ENCODE data around the gene MAPK8IP2. TPM values are rescaled to one million over a fixed set of nuclear protein-coding genes. Genes with fewer than 3 reads are reported as not detected.
"Not testable (repeated sequence)": the region's sequence is repeated elsewhere in the genome, so short reads cannot be mapped to it uniquely, and the experiment has no call there.

Gene MAPK8IP2
- polyA plus RNA-seq, 1 donor = 0.70 TPM

DNA sequence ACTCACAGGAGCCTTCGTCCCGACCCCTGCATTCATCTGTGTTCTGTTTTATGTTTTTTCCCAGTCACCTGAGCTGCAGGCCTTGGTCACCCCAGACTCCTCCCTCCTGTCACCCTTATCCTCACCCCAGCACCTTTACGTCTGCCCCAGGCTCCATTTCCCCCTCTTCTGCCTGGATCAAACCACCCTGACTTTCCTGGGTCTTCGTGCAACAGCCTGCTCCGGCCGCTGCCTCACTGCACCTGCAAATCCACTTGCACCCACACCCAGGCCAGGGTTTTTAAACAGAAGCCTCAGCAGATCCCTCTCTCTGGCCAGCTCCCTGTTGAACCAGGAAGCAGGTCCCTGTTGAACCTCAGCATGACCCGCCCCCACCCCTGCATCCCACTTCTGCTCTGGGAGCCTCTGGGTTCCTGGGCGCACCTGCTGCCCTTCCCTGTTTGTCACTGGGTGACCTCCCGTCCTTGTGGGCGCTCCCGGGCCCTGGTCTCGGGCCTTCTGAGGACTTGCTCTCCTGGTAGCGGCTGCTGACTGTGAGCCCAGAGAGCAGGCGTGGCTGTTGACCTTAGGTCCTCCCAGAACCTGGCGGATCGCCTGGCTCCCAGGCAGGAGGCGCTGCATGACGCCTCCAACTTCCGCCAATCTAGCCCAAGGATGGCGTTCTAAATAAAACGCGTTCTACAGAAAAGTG lies 12.8 kb downstream of the MAPK8IP2 start:
- no peak for DNase-seq

DNA sequence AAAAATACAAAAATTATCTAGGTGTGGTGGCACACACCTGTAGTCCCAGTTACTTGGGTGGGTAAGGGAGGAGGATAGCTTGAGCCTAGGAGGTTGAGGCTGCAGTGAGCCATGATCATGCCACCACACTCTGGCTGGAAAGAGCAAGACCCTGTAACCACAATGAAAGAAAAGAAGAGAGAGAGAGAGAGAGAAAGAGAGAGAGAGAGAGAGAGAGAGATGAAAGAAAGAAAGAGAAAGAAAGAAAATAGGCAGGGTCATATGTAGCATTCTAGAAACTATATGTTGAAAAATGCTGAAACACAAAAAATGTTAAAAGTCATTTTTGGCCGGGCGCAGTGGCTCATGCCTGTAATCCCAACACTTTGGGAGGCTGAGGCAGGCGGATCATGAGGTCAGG lies 13.7 kb downstream of the MAPK8IP2 start:
- not testable (repeated sequence) for DNase-seq

DNA sequence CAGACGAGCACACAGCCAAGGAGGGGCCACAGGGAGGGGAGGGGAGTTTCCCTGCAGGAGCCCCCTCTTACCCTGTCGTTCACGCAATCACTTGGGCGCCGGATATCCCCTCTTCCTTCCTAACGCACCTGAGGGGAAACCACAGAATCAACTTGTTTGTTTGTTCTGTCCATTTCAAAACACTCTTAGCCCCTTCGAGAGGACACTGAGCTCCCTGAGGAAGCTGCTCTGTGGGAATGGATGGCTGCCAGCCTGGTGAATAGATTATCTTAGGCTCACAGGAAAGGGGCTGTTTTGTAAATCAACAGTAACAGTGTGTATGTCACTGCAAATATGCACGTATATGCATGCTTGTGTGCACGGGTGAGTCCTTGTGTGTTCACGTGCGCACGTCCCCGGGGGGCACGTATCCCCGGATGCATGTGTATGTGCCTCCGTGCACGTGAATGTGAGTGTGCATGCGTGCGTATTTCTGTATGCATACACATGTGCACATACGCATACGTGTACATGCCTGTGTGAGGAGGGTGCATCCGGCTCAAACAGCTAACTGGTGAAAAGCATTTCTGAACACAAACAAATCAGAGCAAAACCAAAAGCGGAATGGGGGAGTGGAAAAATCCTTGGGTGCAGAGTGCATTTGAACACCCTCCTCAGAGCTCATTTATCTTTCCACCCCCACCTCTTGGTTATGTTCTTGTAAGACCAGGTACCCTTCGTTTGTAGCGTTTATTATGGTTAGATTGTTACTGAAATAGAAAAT lies 20.2 kb downstream of the MAPK8IP2 start:
- DNase-seq = no peak

DNA sequence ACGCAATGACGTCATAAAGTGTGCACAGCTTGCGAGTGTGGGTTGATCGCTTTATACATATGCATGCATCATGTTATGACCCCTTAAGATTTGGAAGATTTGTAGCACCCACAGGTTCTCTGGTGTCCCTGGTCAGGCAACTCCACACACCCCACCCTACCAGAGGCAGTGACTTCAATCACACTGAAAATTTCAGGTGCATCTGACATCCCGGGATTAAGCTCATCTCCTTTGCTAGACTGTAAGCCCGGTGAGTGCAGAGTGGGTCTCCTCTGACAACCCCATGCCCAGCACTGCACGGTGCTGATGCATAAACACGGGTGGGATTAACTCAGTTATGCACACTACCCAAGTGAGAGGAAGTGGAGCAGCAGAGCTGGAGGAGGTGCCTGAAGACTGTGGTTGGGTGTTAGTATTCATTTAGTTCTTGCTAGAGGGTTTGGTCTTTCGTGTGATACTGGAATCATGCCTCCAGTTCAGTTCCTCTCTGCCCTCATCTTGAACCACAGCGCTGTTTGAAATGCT lies 20.8 kb downstream of the MAPK8IP2 start:
- no peak for DNase-seq

DNA sequence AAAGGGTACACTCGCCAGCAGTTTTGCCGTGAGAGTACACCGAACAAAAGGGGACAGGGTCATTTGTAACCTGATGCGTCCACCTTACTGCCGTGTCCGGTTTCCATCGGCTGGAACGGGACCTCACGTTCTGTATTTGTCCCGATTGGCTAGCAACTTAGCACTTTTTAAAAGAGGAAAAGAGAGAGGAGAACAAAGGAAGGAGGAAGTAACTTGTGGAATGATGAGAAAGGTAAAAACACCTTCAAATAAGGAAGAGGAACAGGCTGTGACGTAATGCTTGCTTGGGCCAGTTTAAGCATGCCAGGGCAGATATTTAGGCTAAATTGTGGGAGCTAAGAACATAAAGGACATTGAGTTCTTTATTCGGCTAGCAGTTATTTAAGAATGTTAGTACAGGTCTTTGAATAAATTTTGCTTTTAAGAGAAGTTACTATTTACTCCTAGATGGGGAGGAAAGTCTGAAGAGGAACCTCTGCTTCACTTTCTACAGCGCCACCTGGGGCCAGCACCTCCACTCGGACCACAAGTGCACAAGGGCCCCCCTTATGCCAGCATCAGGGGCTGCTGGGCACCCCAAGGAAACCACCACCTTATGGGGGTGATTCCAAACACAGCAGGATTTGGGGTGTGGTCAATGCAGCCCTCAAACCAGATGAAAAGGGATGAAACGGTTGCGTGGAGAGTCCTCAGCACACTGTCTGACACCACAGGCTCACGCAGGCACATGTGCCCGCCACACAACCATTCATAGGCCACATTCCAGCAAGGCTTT lies 21.5 kb downstream of the MAPK8IP2 start:
- DNase-seq = no peak

DNA sequence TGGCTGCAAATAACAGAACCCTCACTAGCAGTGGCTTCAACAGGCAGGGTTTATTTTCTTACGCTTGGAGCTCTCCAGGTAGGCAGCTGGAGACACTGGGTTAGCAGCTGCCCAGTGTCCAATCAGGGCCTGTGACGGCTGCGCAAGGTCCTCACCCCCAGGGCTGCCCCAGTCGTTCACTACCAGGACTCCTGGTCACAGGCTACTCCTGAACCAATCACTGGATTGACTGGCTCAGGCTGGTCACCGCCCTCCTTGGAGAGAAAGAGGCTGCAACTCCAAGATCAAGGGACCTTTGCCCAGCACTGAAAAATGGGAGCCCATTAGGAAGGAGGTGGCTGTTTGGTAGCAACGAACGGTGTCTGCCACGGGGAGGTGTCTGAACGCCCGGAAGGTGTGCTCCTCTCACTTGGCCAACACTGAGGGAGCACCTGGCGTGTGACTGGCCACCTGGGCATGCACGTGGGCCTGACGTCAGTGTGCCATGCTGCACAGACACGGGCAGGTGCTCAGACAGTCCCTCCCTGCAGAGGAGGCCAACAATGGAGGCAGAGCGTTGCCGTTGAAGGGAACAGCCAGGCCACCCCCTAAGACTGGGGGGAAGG lies 22.2 kb downstream of the MAPK8IP2 start:
- no peak for DNase-seq

DNA sequence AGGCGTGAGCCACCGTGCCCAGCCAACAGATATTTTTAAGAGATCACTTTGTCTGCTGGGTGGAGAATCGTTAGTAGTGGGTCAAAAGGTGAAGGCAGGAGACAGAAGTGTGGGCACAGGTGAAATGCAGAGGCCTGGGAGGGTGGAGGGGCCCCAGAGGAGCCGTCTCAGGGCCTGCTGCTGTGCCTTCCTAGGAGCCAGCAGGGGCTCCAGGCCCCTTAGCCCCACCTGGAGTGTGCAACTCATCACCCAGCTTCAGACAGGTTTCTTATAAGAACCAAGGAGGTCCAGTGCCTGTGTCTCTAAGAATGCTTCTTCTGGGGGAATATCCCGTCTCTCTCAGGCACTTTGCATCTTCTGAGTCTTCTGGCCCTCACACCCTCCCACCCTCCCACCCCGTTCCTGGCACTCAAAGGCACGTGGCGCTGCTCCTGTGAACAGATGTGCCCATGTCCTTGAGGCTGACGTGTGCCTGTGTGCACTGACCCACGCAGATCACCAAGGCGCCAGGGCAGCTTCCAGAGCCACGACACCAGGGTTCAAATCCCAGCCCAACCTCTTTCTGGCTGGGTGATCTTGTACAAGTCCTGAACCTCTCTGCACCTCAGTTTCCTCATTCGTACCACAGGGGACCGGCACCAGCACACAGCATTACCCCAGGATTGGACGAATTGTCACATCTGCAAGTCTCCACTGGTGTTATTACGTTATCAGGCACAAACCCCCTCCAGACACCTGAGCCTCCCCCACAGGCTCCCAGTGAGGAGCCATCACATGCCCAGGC lies 23.9 kb downstream of the MAPK8IP2 start:
- no peak for DNase-seq

DNA sequence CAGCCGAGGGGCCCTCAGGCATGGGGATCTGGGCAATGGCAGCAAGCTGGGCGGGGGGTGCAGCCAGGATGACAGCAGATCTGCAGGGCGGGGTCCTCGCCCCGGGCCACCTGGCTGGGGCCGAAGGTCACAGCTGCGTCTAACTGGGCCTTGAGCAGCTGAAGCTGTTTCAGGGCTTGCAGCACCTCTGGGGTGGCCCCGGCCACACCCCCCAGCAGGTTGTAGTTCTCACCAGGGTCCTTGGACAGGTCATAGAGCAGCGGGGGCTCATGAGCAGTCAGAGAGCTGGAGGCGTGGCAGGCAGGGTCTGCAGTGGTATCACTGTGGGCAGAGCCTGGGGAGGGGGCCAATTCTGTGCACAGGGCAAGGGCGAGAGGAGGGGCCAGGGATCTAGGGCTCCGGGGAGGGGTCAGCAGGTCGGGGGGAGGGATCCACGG lies 24.6 kb downstream of the MAPK8IP2 start:
- DNase-seq = no peak

DNA sequence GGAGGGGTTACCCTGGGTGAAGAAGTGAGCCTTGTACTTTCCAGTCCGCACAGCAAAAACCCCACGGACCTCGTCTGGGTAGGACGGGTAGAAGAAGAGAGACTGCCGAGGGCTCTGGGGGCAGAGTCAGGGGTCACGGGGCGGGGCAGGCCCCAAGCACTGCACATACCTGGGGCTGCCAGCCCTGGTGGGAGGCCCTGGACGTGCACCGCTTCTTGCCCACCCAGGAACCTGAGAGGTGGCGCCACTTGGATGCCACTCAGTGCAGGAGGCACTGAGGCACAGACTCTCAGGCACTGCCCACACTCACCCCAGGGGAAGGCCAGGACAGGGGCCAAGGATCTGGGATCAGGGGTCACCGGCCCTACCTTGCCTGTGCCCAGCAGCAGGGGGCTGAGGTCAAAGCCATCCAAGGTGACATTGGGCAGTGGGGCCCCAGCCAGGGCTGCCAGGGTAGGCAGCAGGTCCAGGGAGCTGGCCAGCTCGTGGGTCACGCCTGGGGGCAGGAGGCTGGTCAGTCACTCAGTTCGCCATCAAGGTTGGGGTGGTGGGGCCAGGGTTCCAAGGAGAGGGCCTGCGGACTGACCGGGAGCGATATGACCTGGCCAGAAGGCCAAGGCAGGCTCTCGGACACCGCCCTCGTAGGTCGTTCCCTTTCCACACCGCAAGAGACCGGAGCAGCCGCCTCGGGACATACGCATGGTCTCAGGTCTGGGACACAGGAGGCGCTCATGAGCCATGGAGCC lies 25.1 kb downstream of the MAPK8IP2 start:
- DNase-seq = no peak

DNA sequence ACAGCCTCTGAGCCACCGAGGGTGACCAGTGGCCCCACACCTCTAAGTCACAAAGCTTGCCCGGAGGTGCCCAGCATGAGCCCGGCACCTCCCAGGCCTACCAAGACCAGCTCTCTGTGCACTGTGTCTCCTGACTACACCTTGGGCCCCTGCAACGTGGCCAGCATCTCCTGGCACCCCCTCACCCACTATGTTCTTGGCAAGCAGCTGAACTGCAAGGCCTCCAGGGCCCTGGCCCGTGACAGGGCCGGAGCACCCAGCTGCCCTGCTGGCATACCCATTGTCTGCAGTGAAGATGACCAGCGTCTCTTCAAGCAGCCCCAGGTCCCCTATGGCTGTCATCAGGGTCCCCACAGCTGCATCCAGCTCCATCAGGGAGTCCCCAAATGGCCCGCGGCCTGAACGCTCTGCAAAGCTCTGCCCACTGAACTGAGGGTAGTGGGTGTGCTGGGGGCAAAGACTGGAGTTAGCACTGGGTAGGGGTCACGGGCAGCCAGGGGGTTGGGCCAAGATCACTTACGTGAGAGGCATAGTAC lies 25.8 kb downstream of the MAPK8IP2 start:
- no peak for DNase-seq

DNA sequence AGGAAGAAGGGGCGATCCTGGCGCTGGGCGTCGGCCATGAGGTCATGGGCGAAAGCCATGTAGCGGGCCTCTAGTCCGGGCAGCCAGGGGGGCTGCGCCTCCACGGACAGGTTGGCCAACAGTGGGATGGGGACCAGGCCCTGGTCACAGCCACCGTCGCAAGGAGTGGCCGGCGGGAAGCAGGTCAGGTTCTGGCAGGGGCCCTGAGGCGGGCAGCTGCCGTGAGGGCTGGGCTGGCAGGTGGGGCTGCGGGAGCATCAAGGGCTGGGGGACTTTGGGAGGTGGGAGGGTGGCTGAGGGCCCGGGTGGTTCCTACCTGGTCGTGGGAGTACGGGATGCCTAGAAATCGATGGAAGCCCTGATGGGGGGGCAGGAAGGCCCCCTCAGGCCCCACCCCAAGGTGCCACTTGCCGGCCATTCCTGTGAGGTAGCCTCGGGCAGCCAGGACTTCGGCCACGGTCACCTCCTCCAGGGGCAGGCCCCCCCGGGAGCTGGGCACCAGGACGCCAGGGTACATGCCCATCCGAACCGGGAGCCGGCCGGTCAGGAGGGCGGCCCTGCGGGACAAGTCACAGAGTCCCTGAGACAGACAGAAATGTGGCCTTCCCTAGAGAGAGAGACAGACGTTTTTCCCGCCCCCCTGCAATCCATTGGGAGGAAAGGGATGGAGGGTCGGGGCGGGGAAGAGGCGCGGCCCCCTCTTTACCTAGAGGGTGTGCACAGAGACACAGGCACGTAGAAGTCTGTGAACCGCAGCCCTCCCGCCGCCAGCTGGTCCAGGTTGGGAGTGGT lies 26.5 kb downstream of the MAPK8IP2 start:
- DNase-seq = no peak

DNA sequence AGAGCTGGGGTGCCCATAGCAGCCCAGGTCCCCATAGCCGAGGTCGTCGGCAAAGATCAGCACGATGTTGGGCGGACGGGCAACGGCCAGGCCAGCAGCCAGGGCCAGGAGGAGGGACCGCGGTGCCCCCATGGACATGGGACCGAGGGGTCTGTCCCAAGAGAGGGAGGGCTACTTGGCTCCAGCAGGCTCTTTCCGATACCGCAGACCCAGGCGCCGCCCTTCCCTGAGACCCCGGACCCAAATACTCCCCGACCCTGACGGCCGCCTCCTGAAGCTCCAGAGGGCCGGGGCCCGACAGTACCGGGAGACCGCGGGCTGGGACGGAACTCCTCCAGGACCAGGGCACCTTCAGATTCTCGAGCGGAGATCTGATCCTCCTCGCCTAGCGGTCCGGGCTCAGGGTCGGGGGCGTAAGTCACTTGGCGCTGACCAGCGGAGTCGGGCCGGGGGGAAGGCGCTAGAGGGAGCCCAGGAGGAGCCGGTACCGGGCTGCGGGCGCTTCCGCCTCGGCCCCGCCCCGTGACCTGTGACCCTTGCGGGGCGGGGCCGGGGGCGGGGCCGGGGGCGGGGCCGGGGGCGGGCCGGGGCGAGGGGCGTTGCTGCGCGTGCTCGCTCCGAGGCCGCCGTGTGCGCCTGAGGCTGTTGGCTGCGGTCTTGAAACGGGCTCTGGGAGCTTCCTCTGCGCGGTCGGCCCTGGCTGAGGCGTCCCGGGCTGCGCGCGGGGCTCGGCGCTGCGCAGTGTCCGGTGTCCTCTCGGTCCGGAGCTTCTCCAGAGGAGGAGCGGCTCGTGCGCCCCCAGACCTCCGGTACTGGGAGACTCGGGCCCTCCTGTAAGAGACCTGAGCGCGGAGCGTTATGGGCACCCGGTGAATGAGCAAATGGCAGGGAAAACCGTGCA lies 27.3 kb downstream of the MAPK8IP2 start, which contains the start of gene ARSA:
Gene ARSA (minus strand): TSS at position 511 of the 901 bp plus-strand sequence. CDS start 373 bp downstream, at position 138.
- peak; percentile 84 for DNase-seq

DNA sequence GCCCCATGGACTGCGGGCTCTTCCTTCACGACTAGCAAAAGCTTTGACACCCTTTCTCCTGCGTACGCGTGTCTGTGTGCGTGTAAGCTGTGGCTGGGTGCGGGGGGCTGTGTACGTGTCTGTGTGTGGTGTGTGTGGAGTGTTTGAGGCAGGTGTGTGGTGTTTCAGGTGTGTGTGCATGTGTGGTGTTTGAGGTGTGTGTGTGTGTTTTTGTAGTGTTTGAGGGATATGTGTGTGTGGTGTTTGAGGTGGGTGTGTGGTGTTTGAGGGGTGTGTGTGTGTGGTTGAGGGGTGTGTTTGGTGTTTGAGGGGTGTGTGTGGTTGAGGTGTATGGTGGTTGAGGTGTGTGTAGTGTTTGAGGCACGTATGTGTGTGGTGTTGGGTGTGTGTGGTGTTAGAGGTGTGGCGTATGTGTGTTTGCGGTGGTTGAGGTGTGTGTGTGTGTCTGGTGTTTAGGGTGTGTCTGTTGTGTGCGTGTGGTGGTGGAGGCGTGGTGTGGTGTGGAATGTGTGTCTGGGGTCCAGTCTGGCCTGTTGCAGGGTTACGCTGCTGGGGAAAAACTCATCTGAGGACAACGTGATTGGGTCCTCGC lies 28.0 kb downstream of the MAPK8IP2 start:
- DNase-seq = no peak

DNA sequence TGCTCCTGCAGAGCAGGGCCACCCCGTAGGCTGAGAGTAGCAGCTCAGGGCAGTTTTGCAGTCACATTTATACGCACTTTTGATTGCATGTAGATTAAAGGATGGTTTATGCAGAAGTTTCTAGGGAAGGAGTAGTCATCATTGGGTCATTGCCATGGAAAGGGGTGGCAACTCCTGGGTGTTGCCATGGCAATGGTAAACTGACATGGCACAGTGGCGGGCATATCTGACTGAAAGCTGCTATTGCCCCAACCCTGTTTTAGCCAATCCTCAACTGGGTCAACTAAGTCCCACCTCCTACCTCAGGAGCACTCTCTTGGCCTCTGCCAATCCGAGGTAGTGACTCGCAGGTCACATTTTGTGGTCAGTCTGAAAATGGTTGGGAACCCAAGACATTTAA lies 29.8 kb downstream of the MAPK8IP2 start:
- DNase-seq = no peak

DNA sequence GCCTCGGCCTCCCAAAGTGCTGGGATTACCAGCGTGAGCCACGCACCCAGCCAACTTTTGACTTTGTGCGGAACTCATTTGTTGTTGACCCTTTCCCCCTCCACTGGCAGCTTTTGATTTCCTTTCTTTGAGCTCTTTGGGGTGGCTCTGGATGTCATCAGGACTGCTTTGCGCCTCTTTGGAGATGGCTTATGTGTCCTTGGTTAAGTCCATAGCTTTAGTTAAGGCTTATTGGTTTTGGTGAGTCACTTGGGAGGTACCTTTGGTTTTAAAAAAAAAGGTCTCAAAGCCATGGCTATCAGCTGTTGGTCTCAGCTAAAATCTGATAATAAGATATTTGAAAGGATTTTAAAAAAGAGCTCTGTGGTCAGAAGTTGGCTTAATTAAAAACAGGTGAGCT lies 32.5 kb downstream of the MAPK8IP2 start:
- no peak for DNase-seq

DNA sequence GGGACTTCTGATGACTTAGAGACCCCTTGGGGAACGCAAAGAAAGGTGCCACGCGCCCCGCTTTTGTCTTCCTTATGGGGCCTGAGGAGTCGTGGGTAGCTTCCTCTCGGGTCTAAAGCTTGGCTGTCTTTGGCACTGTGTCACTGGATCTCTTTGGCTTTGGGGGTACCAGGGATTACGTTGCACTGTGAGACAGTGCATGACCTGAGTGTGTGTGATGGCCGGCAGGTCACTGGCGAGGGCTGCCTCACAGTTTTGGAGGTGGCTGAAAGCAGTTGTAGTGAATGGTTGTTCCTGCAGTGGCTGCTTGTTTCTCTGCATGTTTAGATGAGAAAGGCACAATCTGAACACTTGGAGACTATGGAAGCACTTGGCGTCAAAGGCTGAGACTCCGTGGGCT lies 33.2 kb downstream of the MAPK8IP2 start:
- DNase-seq = no peak

DNA sequence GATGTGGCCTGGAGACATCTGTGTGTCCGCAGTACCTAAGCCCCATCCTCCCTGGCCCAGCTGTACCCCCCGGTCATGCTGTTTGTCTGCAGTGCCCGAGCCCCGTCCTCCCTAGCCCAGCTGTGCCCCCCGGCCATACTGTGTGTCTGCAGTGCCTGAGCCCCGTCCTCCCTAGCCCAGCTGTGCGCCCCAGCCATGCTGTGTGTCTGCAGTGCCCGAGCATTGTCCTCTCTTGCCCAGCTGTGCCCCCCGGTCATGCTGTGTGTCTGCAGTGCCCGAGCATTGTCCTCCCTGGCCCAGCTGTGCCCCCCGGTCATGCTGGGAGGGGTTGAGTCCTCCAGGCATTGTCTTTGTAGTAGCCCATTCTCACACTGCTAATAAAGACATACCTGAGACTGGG lies 35.0 kb downstream of the MAPK8IP2 start:
- DNase-seq = no peak

DNA sequence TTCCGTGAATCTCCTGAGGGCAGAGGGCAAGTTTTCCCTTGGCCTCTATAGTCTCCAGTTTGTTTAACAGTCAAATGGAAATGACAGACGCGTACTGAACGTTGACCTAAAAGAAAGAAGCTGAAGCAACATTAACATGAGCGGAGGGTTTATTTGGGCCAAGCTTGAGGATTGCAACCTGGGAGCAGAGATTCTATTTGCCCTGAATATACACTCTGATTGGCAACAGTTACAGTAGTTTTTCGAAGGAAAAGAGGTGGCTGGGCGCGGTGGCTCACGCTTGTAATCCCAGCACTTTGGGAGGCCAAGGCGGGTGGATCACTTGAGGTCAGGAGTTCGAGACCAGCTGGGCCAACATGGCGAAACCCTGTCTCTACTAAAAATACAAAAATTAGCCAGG lies 39.7 kb downstream of the MAPK8IP2 start:
- not testable (repeated sequence) for DNase-seq

Data from hindlimb muscle (tissue), 1 donor.